SK-N-SH (cell line): Measurements from ENCODE around the gene WASF2.

Experiments used
- TEAD4 ChIP-seq: IDR thresholded peaks from 2 replicates; pipeline ENCODE4 v1.4.0; 2012; ENCODE audit warnings: mild to moderate bottlenecking, borderline replicate concordance; ENCODE audit not compliant: insufficient read depth
- TF ChIP-seq, protein P1 (sequence below): fragments of 200-600 bp; sonication (generic); IDR thresholded peaks from 2 replicates; pipeline ENCODE4 v1.6.1; 2017; ENCODE audit warnings: antibody characterized with exemption, mild to moderate bottlenecking, moderate library complexity

DNA sequence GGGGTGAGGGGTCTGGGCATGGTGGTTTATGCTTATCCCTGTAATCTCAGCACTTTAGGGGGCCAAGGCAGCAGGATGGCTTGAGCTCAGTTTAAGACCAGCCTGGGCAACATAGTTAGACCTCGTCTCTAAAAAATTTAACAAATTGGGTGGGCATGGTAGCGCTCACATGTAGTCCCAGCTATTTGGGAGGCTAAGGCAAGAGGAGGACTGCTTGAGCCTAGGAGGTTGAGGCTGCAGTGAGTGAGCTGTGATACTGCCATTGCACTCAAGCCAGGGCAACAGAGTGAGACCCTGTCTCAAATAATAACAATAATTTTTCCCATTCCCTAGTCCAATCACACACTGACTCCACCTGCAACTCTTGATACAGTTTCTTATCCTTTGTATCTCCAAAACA, 6.3 kb downstream of the WASF2 start:
- no peak for TF ChIP-seq TEAD4
- TF ChIP-seq, protein P1, sequence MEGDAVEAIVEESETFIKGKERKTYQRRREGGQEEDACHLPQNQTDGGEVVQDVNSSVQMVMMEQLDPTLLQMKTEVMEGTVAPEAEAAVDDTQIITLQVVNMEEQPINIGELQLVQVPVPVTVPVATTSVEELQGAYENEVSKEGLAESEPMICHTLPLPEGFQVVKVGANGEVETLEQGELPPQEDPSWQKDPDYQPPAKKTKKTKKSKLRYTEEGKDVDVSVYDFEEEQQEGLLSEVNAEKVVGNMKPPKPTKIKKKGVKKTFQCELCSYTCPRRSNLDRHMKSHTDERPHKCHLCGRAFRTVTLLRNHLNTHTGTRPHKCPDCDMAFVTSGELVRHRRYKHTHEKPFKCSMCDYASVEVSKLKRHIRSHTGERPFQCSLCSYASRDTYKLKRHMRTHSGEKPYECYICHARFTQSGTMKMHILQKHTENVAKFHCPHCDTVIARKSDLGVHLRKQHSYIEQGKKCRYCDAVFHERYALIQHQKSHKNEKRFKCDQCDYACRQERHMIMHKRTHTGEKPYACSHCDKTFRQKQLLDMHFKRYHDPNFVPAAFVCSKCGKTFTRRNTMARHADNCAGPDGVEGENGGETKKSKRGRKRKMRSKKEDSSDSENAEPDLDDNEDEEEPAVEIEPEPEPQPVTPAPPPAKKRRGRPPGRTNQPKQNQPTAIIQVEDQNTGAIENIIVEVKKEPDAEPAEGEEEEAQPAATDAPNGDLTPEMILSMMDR: no peak
